Measurements from ENCODE around the gene KCTD1. TPM values are rescaled to one million over a fixed set of nuclear protein-coding genes. Genes with fewer than 3 reads are reported as not detected.

KCTD1 gene
- total RNA-seq, 1 donor from 2014 or later = 5.0 TPM

DNA sequence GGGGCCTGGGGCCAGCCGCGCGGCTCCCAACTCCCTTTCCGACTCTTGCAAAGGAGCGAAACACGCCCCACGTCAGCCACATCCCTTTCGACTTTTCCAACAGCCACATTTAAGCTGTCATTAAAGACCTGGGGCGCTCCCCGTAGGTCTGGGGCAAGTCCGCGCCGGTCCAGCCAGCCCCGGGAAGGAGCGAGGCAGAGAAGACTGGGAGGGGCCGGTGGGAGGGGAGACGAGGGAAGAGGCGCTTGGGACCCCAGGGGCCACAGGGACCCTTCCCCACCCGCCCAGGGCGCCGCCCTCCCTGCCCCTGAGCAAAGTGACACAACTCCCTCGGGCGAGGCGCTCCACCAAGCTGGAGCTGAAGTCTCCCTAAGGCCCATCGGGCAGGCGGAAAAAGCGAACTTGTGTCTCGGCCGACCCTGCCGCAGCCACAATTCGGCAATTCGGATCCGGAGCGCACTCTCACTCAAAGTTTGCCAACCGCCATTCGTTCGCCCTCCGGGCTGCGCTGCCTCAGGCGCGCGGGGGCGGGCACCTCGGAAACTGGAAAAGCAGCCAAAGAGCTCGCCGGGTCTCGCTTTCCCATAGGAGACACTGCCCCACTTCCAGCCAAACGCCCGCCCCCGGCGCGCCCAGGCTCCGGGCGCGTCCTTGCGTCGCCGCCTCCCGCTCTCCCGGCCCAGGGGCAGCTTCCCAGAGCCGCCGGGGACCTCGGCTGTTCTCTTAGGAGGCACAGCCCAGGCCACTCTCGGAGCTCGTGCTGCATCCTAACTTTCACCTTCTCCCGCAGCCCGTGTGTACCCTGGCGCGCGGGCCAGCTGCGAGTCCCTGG lies 1.1 kb upstream of the KCTD1 start:
- peak; percentile 40 to 50 for DNase-seq (ENCODE audit: low read depth in 2 of 2)

- DNase-seq (ENCODE audit: low read depth in 2 of 2) = peak; percentile 77 to 85
Measured at GRCh38 chr18:26547646-26548414, 523 bp downstream of the KCTD1 start.

GRCh38 chr18:26546875-26547645 lies 1.3 kb downstream of the KCTD1 start:
- DNase-seq (ENCODE audit: low read depth in 2 of 2) = peak in 1 of 2 donors; percentile 5

- no peak for DNase-seq (ENCODE audit: low read depth in 2 of 2)
Measured at GRCh38 chr18:26546170-26546874, 2.0 kb downstream of the KCTD1 start.

DNA sequence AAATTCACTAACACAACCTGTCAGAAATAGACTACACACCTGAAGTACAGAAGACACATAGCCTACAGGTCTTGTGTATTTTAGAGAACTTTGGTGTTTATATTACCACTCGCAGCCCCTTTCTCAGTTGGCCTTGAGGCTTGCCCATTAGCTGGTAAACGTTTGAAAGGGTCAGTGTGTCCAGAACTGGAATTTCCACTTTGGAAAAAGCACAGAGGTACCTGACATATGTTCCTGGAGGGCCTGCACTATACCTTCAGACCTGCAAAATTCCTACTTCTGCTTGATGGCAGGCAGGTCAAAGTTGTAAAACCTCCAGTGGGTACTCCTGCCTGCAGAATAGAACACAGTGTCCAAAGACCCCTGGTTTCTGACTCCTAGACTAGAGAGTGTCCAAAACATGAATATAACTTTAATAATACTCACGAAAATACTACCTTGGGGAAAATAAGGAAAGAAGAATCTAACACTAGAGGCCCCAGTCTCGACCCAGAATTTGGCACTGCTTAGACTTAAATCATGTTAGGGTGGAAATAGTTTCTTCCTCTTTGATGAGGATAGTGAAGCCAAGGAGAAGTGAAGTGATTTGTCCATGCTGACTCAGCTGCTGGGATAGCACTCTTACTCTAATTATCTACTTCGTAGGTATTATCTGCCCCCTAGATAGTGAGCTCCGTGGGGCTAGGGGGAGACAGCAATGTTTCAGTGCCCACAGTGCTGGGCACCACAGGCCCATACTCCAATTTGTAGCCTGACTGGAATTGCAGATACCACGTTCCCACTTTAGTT lies 2.8 kb downstream of the KCTD1 start:
- DNase-seq (ENCODE audit: low read depth in 2 of 2) = no peak

- no peak for DNase-seq (ENCODE audit: low read depth in 2 of 2)
Measured at GRCh38 chr18:26544451-26544850, 3.9 kb downstream of the KCTD1 start.

DNA sequence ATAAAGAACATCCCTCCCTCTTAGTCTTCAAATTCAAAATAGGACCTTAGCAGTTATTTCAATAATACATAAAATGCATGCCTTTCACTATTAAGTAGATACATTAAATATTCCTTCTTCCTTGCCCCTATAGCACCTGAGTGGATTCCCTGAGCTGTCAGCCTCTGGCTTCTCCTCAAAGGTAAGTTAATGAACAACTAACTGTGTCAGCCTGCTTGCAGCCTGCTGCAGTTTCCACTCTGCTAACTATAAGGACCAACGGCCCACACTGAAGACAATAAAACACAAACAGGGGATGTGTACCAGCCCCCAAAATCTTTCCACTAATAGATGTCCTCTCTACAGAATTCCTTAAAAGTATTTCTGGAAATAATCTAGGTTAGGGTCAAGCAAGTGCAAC lies 5.0 kb downstream of the KCTD1 start:
- no peak for DNase-seq (ENCODE audit: low read depth in 2 of 2)

- peak in 1 of 2 donors; percentile 21 for DNase-seq (ENCODE audit: low read depth in 2 of 2)
Measured at GRCh38 chr18:26540043-26540628, 8.2 kb downstream of the KCTD1 start.

DNA sequence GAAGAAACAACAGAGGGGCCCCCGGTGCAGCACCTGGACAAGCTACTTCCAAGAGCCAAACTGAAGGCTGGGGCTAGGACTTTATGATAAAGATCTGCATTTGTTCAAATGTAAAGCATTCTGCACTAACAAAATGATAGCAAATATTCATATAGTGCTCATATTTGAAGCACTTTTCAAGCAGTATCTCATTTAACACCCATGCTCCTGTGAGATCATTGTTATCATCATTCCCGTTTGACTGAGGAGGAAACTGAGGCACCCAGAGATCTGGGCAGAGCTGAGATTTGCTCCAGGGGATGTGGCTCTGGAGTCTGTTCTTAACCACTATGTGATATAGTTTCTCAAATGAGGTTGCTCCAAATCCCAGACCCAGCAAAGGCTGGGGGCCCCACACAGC lies 9.8 kb downstream of the KCTD1 start:
- DNase-seq (ENCODE audit: low read depth in 2 of 2) = no peak

- DNase-seq (ENCODE audit: low read depth in 2 of 2) = no peak
Measured at GRCh38 chr18:26536664-26537063, 11.7 kb downstream of the KCTD1 start.

GRCh38 chr18:26536032-26536431 lies 12.3 kb downstream of the KCTD1 start:
- no peak for DNase-seq (ENCODE audit: low read depth in 2 of 2)

- DNase-seq (ENCODE audit: low read depth in 2 of 2) = no peak
Measured at GRCh38 chr18:26535630-26536029, 12.7 kb downstream of the KCTD1 start.

DNA sequence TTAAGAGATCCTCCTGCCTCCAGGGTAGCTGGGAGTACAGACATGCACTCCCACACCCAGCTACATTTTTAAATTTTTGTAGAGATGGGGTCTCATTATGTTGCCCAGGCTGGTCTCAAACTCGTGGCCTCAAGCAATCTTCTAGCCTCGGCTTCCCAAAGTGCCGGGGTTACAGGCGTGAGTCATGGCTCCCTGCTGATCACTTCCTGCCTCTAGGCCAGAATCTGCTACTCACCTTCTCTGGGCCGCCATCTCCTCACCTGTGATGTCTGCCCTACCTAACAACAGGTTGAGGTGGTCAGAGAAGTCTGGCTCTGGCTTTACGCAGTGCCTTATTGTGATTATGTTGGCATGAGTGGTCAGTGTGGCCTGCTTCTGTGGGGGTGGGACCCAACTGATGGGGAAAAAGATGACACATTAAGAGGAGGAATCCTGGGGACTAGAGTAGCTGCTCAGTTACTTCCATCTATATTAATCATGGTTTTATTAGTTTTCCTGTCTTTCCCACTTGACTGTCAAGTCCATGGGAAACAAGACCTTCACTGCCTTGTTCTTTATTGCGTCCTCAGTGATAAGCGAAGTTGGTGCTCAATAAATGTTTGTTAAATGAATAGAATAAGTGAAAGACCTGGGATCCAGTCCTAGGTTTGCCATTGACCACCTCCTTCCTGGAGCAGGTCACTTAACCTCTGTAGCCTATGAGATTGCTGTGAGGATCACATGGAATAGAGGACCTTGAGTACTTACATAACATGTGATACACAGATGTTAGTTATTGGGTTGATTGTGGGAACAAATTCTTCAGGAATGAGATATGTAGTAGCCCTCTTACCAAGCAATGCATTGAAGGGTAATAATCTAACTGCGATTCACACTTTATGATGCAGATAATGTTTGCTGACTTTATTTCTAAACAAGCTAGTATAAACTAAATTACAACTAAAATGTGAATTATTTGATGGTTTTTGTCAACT lies 15.7 kb downstream of the KCTD1 start:
- DNase-seq (ENCODE audit: low read depth in 2 of 2) = no peak

DNA sequence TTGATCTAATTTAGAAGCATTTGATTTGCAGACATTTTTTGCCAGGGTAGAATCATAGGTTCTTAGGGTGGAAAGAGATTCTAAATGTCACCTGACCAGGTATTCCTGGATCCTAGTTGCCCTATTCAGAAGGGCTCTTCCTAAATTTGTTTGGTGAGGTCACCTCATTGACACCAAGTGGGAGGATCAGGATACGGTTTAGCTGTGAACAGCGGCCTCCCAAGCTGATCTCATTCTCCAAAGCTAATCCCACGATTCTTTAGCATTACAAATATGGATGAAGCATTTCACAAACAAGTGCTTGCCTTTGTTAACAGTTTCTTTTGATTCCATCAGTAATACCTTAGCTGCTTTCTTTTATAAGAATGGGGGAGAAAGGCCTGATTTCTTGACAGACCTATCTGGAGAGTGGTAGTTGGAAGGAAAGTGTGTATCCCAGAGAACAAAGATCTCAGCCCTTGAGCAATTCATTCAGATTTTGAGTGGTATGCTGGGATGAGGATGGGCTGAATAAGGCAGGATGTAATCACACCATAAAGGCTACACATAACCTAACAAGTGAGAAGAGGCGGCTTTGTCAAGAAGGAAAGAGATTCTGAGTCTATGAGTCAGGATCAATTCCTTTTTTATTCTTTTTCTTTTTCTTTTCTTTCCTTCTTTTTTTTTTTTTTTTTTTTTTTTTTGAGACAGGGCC lies 16.6 kb downstream of the KCTD1 start:
- no peak for DNase-seq (ENCODE audit: low read depth in 2 of 2)

- DNase-seq (ENCODE audit: low read depth in 2 of 2) = no peak
Measured at GRCh38 chr18:26526966-26527234, 21.5 kb downstream of the KCTD1 start.

GRCh38 chr18:26526128-26526965 lies 22.0 kb downstream of the KCTD1 start:
- DNase-seq (ENCODE audit: low read depth in 2 of 2) = no peak

DNA sequence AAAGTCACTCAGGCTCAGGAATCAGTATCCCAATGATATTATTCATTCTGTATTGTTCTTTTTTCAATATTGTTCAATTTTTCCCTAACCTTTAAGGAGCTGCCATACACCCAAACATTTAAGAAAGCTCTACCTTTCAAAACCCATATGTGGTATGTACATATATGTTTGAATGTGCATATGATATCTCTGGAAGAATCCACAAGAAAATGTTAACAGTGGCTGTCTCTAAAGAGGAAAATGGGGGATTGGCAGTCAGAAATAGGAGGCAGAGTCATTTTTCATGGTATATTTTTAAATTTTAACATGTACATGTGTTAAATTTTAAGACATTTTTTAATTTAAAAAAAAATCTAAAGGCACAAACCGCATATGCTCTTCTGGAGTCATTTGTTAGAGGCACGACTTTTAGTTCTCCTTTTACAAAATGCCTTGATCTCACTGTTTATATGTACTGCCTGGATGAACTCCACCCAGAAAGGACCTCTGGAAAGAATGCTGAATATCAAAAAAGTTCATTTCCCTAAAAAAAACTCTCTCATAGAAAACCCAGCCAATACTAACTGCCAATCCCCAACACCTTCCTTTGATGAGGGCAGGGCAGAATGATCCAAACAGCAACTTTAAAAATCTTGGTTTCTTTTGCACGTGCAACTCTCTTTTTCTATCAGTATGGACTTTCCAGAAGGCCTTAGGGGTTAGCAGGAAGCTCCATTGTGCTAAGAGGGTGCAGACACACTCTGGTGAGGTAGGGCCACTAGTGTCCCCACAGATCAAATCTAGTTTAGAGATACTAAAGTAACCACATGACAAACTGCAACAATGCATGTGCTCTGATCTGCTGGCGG lies 23.6 kb downstream of the KCTD1 start:
- DNase-seq (ENCODE audit: low read depth in 2 of 2) = no peak
